Astrocyte (in vitro differentiated cells and primary cell): Measurements from ENCODE around the gene RBSN. TPM values are rescaled to one million over a fixed set of nuclear protein-coding genes. Genes with fewer than 3 reads are reported as not detected.

ENCODE experiments used
- DNase-seq: peaks from one replicate; pipeline ENCODE4 v3.0.0-alpha.2; 2010; ENCODE audit warnings: low read depth
- FAIRE-seq: peaks from 2 replicates; lab custom pipeline; 2011; peaks lifted over from hg19 to GRCh38; lab: Jason Lieb, UNC
- H2AFZ ChIP-seq: 2 replicates; pipeline ENCODE4 v1.6.0; 2012; ENCODE audit warnings: low read depth, low read length, inconsistent platforms
- H3K27ac ChIP-seq: 2 replicates; pipeline ENCODE4 v1.5.1; 2011; ENCODE audit warnings: low read depth, low read length, inconsistent platforms
- H3K27me3 ChIP-seq: 2 replicates; pipeline ENCODE4 v1.6.0; 2011; ENCODE audit warnings: low read length, inconsistent platforms; ENCODE audit not compliant: insufficient read depth
- H3K36me3 ChIP-seq: 2 replicates; pipeline ENCODE4 v1.5.1; 2011; ENCODE audit warnings: low read length, inconsistent platforms; ENCODE audit not compliant: insufficient read depth
- H3K4me1 ChIP-seq: 2 replicates; pipeline ENCODE4 v1.5.1; 2011; ENCODE audit warnings: low read length, inconsistent platforms; ENCODE audit not compliant: insufficient read depth
- H3K4me2 ChIP-seq: 2 replicates; pipeline ENCODE4 v1.6.0; 2012; ENCODE audit warnings: low read length, inconsistent platforms
- H3K4me3 ChIP-seq: 2 replicates; pipeline ENCODE4 v1.5.1; 2011; ENCODE audit warnings: low read depth, mild to moderate bottlenecking, low read length, inconsistent platforms; ENCODE audit not compliant: insufficient read depth
- H3K79me2 ChIP-seq: 2 replicates; pipeline ENCODE4 v1.6.0; 2012; ENCODE audit warnings: mild to moderate bottlenecking, low read length, inconsistent platforms; ENCODE audit not compliant: insufficient read depth
- H3K9ac ChIP-seq: 2 replicates; pipeline ENCODE4 v1.6.0; 2012; ENCODE audit warnings: mild to moderate bottlenecking, low read length, inconsistent platforms
- H3K9me3 ChIP-seq: 2 replicates; pipeline ENCODE4 v1.5.1; 2012; ENCODE audit warnings: low read depth, mild to moderate bottlenecking, low read length, inconsistent platforms; ENCODE audit not compliant: insufficient read depth
- H4K20me1 ChIP-seq: 2 replicates; pipeline ENCODE4 v1.6.0; 2012; ENCODE audit warnings: low read length, inconsistent platforms; ENCODE audit not compliant: insufficient read depth
- H3K27ac Mint-ChIP-seq: one replicate; pipeline ENCODE4 v1.8.0; 2021; ENCODE audit warnings: mild to moderate bottlenecking, mixed read lengths; ENCODE audit not compliant: unreplicated experiment
- H3K27me3 Mint-ChIP-seq: one replicate; pipeline ENCODE4 v1.8.0; 2021; ENCODE audit warnings: low read depth, mixed read lengths; ENCODE audit not compliant: unreplicated experiment
- H3K36me3 Mint-ChIP-seq: one replicate; pipeline ENCODE4 v1.8.0; 2021; ENCODE audit warnings: low read depth, mixed read lengths; ENCODE audit not compliant: unreplicated experiment
- H3K4me1 Mint-ChIP-seq: one replicate; pipeline ENCODE4 v1.8.0; 2021; ENCODE audit warnings: low read depth, mixed read lengths; ENCODE audit not compliant: unreplicated experiment
- H3K4me3 Mint-ChIP-seq: one replicate; pipeline ENCODE4 v1.8.0; 2021; ENCODE audit warnings: mild to moderate bottlenecking, moderate library complexity, mixed read lengths; ENCODE audit not compliant: unreplicated experiment
- H3K9me3 Mint-ChIP-seq: one replicate; pipeline ENCODE4 v1.8.0; 2021; ENCODE audit warnings: mild to moderate bottlenecking, mixed read lengths; ENCODE audit not compliant: unreplicated experiment
- EZH2 ChIP-seq: IDR thresholded peaks from 2 replicates; pipeline ENCODE4 v1.6.1; 2012; ENCODE audit warnings: mild to moderate bottlenecking, low read length, inconsistent platforms; ENCODE audit not compliant: insufficient read depth
- total RNA-seq: library from RNA; stranded (reverse); gene quantifications from 2 replicates; pipeline ENCODE4 v1.2.1, GENCODE V29; 2021
- TF ChIP-seq, protein P1 (sequence below): IDR thresholded peaks from 2 replicates; pipeline ENCODE4 v1.5.1; 2011; ENCODE audit warnings: low read depth, mild to moderate bottlenecking, inconsistent platforms, low read length, moderate library complexity; ENCODE audit not compliant: insufficient read depth

Gene RBSN
- total RNA-seq, 1 donor from 2014 or later: 20.3 TPM

DNA sequence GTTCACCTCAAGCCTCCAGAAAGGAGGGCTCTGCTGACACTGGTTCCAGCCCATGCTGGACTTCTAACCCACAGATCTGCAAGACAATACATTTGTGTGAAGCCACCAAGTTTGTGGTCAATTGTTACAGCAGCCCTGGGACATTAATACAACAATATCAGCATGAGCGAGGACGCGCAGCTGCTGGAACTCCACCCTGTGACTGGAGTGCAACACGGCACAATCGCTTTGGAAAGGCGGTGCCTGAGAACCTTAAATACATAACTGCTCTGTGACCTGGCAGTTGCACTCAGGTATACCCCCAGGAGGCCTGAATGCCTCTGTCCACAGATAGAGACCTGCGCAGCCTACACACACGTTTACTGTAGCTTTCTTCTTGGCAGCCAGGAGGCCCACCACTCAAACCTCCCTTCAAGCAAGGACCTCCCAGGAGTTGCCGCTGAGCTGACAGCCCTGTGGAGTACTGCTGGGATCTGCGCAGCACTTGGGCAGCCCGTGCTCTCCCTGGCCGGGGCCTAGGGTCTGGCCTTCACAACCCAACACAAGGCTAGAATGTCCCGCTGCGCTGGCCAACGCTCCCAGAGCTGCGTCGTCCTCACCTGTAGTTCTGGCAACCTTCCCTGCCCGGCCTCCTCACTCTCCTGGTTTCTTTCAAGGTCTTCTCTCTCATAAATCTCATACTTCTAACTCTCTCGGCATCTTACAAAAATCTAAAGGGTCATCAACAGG is 42.1 kb downstream of the RBSN start:
- H3K9me3 ChIP-seq: no peaks in the 10 kb centered on the region
- H3K79me2 ChIP-seq: peaks cover 64% of the 10 kb centered on the region
- H3K4me1 Mint-ChIP-seq: peaks cover 13% of the 10 kb centered on the region
- peaks cover 46% of the 10 kb centered on the region for H4K20me1 ChIP-seq
- no peak overlapping the region for H3K4me3 Mint-ChIP-seq
- TF ChIP-seq EZH2: no peak
- TF ChIP-seq, protein P1, sequence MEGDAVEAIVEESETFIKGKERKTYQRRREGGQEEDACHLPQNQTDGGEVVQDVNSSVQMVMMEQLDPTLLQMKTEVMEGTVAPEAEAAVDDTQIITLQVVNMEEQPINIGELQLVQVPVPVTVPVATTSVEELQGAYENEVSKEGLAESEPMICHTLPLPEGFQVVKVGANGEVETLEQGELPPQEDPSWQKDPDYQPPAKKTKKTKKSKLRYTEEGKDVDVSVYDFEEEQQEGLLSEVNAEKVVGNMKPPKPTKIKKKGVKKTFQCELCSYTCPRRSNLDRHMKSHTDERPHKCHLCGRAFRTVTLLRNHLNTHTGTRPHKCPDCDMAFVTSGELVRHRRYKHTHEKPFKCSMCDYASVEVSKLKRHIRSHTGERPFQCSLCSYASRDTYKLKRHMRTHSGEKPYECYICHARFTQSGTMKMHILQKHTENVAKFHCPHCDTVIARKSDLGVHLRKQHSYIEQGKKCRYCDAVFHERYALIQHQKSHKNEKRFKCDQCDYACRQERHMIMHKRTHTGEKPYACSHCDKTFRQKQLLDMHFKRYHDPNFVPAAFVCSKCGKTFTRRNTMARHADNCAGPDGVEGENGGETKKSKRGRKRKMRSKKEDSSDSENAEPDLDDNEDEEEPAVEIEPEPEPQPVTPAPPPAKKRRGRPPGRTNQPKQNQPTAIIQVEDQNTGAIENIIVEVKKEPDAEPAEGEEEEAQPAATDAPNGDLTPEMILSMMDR: no peak
- no peak overlapping the region for H2AFZ ChIP-seq
- no peak for DNase-seq
- H3K27ac Mint-ChIP-seq: no peak overlapping the region
- FAIRE-seq: no peak
- H3K36me3 ChIP-seq: peaks cover 11% of the 10 kb centered on the region
- H3K27me3 Mint-ChIP-seq: no peaks in the 10 kb centered on the region
- no peak overlapping the region for H3K4me2 ChIP-seq
- no peak overlapping the region for H3K27ac ChIP-seq
- H3K9me3 Mint-ChIP-seq: no peaks in the 10 kb centered on the region
- H3K9ac ChIP-seq: no peak overlapping the region
- H3K27me3 ChIP-seq: no peaks in the 10 kb centered on the region
- peaks cover 19% of the 10 kb centered on the region for H3K36me3 Mint-ChIP-seq
- no peak overlapping the region for H3K4me3 ChIP-seq
- no peaks in the 10 kb centered on the region for H3K4me1 ChIP-seq

DNA sequence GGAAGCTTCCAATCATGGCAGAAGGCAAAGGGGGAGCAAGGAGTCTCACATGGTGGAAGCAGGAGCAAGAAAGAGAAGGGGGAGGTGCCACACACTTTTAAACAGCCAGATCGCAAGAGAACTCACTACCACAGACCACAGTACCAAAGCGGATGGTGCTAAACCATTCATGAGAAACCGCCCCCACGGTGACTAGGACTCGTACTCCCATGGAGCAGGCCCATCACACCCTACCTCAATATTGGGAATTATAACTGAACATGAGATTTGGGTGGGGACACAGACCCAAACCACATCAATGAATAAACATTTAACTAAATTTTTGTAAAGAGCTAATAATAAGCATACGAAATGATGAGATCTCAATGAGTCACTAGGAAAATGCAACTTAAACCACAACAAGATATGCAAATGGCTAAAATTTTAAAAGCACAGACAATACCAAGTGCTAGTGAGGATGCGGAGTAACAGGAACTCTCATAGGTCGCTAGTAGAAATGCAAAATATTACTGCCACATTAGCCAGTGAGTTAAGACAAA is 43.9 kb downstream of the RBSN start:
- TF ChIP-seq, protein P1: no peak
- TF ChIP-seq EZH2: no peak
- H3K4me2 ChIP-seq: peak overlapping the region; percentile 18
- peak overlapping the region; percentile 14 for H3K27ac ChIP-seq
- FAIRE-seq (no peak), DNase-seq (peak; percentile 58)
- no peak overlapping the region for H3K4me3 ChIP-seq
- Mint-ChIP-seq H3K27ac (no peak overlapping the region), H3K9me3 (no peaks in the 10 kb centered on the region), H3K27me3 (no peaks in the 10 kb centered on the region), H3K4me1 (peaks cover 13% of the 10 kb centered on the region), H3K4me3 (no peak overlapping the region), H3K36me3 (peaks cover 24% of the 10 kb centered on the region)
- no peak overlapping the region for H3K9ac ChIP-seq
- H3K4me1 ChIP-seq: no peaks in the 10 kb centered on the region
- no peaks in the 10 kb centered on the region for H3K9me3 ChIP-seq
- H2AFZ ChIP-seq: no peak overlapping the region
- H3K27me3 ChIP-seq: no peaks in the 10 kb centered on the region
- H3K36me3 ChIP-seq: peaks cover 19% of the 10 kb centered on the region
- peaks cover 62% of the 10 kb centered on the region for H4K20me1 ChIP-seq
- H3K79me2 ChIP-seq: peaks cover 77% of the 10 kb centered on the region

DNA sequence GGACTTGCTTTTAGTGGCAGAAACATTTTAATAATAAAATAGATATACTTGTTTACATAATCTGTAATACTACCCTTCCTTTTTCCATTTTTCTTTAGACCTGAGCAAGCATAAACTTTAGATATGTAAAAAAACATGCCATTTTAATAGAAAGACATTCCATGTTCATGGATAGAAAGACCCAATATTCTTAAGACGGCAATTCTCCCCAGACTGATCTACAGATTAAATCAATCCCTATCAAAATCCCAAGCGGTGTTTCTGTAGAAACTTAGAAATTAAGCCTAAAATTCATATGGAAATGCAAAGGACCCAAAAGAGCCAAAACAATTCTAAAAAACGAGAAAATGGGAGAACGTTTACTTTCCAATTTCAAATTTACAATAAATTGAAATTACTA is 45.4 kb downstream of the RBSN start:
- FAIRE-seq (no peak), DNase-seq (no peak)
- H4K20me1 ChIP-seq: peaks cover 59% of the 10 kb centered on the region
- Mint-ChIP-seq H3K27ac (no peak overlapping the region), H3K4me1 (peaks cover 13% of the 10 kb centered on the region), H3K27me3 (no peaks in the 10 kb centered on the region), H3K9me3 (no peaks in the 10 kb centered on the region), H3K36me3 (peaks cover 22% of the 10 kb centered on the region), H3K4me3 (no peak overlapping the region)
- H3K36me3 ChIP-seq: peaks cover 28% of the 10 kb centered on the region
- H3K79me2 ChIP-seq: peaks cover 78% of the 10 kb centered on the region
- H3K27ac ChIP-seq: no peak overlapping the region
- no peak overlapping the region for H3K9ac ChIP-seq
- no peaks in the 10 kb centered on the region for H3K27me3 ChIP-seq
- H3K4me1 ChIP-seq: no peaks in the 10 kb centered on the region
- H3K4me3 ChIP-seq: no peak overlapping the region
- TF ChIP-seq EZH2: no peak
- TF ChIP-seq, protein P1: no peak
- H3K4me2 ChIP-seq: no peak overlapping the region
- no peak overlapping the region for H2AFZ ChIP-seq
- no peaks in the 10 kb centered on the region for H3K9me3 ChIP-seq
